ENCODE data around the gene GPR173. TPM values are rescaled to one million over a fixed set of nuclear protein-coding genes. Genes with fewer than 3 reads are reported as not detected.

GPR173 gene
- total RNA-seq, 4 donors from 2014 or later: 0.33 to 1.1 (median 0.73) TPM

DNA sequence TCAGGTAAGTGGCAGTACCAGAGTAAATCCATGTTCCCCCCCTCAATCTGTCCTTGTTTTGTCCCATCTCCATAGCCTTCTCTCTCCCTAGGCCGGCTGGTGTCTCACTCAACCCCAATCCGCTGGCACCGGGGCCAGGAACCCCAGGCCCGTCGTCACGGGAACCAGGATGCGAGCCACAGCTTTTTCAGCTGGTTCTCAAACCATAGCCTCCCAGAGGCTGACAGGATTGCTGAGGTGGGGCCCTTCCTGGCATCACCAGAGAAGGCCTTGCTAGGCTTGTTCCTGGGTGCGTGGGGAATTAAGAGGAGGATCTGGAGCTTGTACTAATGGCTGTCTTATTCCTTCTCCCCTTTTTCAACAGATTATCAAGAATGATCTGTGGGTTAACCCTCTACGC is 36.3 kb downstream of the GPR173 start:
- TF ChIP-seq, protein P1, sequence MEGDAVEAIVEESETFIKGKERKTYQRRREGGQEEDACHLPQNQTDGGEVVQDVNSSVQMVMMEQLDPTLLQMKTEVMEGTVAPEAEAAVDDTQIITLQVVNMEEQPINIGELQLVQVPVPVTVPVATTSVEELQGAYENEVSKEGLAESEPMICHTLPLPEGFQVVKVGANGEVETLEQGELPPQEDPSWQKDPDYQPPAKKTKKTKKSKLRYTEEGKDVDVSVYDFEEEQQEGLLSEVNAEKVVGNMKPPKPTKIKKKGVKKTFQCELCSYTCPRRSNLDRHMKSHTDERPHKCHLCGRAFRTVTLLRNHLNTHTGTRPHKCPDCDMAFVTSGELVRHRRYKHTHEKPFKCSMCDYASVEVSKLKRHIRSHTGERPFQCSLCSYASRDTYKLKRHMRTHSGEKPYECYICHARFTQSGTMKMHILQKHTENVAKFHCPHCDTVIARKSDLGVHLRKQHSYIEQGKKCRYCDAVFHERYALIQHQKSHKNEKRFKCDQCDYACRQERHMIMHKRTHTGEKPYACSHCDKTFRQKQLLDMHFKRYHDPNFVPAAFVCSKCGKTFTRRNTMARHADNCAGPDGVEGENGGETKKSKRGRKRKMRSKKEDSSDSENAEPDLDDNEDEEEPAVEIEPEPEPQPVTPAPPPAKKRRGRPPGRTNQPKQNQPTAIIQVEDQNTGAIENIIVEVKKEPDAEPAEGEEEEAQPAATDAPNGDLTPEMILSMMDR (IDR thresholded peaks at IDR 0.05; ENCODE audit: low read depth): no peak

DNA sequence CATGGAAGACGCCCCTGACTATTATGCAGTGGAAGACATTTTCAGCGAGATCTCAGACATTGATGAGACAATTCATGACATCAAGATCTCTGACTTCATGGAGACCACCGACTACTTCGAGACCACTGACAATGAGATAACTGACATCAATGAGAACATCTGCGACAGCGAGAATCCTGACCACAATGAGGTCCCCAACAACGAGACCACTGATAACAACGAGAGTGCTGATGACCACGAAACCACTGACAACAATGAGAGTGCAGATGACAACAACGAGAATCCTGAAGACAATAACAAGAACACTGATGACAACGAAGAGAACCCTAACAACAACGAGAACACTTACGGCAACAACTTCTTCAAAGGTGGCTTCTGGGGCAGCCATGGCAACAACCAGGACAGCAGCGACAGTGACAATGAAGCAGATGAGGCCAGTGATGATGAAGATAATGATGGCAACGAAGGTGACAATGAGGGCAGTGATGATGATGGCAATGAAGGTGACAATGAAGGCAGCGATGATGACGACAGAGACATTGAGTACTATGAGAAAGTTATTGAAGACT is 37.2 kb downstream of the GPR173 start:
- TF ChIP-seq, protein P1 (IDR thresholded peaks at IDR 0.05; ENCODE audit: low read depth): no peak

DNA sequence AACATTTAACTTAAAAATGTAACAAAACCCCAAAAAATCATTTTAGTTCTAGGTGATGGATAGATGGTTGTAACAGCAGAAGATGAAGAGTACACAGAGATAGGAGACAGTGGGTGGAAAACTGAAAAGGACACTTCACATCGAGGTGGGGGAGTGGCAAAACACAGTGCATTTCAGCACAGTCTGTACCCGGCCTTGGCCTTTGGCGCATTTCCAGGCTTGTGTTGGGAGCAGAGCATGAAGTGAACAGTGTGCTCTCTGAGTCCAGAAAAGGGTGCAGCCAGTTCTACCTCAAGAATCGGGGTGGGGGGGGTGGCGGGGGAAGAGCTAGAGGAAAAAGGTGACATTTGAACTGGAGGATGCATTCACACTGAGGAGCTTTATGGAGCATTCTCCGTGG is 37.9 kb downstream of the GPR173 start:
- TF ChIP-seq, protein P1 (IDR thresholded peaks at IDR 0.05; ENCODE audit: low read depth): no peak

DNA sequence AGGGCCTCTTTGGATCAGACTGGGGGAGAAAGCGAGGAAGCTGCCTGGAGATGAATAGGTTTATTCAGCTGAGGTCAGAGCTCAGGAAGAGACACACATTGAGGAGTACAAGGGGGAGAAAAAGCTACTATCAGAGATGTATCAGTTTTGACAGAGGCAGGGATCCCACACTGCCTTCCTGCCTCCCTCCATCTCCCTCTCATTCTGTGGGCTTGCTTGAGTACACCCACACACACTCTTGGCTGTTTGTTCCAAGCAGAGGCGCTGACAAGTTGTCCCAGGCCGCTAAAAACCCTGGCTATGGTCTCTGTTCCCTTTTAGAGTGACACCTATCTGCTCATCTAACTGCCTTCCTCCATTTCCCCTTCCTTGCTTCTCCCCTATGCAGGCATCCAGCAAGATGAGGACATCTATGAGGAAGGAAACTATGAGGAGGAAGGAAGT is 38.8 kb downstream of the GPR173 start:
- TF ChIP-seq, protein P1 (IDR thresholded peaks at IDR 0.05; ENCODE audit: low read depth): no peak

GRCh38 chrX:53088136-53088974 is 39.8 kb downstream of the GPR173 start:
- TF ChIP-seq, protein P1 (IDR thresholded peaks at IDR 0.05; ENCODE audit: low read depth): no peak

- TF ChIP-seq, protein P1 (IDR thresholded peaks at IDR 0.05; ENCODE audit: low read depth): no peak
These were observed 40.7 kb downstream of the GPR173 start for GRCh38 chrX:53089224-53089842.

DNA sequence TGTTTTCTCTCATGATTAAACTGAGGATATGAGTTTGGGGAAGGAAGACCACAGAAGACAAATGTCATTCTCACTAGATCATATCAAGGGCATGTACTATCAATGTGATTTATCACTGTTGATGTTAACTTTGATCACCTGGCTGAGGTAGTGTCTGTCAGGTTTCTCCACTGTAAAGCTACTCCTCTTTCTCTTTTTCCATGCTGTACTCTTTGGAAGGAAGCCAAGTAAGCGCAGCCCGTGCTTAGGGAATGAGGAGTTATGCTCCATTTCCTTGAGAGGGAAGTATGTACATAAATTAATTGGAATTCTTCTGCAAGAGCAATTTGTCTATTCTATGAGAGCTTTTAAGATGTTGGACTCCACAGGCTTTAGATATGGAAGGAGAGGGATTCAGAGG is 41.3 kb downstream of the GPR173 start:
- TF ChIP-seq, protein P1 (IDR thresholded peaks at IDR 0.05; ENCODE audit: low read depth): no peak
